PC-9 (cell line): ENCODE measurements around the gene DBET.
"Not testable (repeated sequence)": the region's sequence is repeated elsewhere in the genome, so short reads cannot be mapped to it uniquely, and the experiment has no call there.

Experiments
- EZH2 ChIP-seq: fragments of 200-600 bp; sonication (generic); IDR thresholded peaks from 2 replicates; pipeline ENCODE4 v1.8.0; 2017; ENCODE audit warnings: antibody characterized with exemption, low read depth
- TF ChIP-seq, protein P1 (sequence below): fragments of 200-600 bp; sonication (generic); conservative IDR thresholded peaks from 2 replicates; pipeline ENCODE4 v1.6.1; 2017; ENCODE audit warnings: mixed run types, antibody characterized with exemption, mild to moderate bottlenecking, moderate library complexity

DNA sequence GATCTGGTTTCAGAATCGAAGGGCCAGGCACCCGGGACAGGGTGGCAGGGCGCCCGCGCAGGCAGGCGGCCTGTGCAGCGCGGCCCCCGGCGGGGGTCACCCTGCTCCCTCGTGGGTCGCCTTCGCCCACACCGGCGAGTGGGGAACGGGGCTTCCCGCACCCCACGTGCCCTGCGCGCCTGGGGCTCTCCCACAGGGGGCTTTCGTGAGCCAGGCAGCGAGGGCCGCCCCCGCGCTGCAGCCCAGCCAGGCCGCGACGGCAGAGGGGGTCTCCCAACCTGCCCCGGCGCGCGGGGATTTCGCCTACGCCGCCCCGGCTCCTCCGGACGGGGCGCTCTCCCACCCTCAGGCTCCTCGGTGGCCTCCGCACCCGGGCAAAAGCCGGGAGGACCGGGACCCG is 4.0 kb downstream of the DBET start:
- TF ChIP-seq, protein P1, sequence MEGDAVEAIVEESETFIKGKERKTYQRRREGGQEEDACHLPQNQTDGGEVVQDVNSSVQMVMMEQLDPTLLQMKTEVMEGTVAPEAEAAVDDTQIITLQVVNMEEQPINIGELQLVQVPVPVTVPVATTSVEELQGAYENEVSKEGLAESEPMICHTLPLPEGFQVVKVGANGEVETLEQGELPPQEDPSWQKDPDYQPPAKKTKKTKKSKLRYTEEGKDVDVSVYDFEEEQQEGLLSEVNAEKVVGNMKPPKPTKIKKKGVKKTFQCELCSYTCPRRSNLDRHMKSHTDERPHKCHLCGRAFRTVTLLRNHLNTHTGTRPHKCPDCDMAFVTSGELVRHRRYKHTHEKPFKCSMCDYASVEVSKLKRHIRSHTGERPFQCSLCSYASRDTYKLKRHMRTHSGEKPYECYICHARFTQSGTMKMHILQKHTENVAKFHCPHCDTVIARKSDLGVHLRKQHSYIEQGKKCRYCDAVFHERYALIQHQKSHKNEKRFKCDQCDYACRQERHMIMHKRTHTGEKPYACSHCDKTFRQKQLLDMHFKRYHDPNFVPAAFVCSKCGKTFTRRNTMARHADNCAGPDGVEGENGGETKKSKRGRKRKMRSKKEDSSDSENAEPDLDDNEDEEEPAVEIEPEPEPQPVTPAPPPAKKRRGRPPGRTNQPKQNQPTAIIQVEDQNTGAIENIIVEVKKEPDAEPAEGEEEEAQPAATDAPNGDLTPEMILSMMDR: not testable (repeated sequence)
- not testable (repeated sequence) for TF ChIP-seq EZH2
